ENCODE results near the gene RGN.
"Not testable (repeated sequence)": the region's sequence is repeated elsewhere in the genome, so short reads cannot be mapped to it uniquely, and the experiment has no call there.

Gene RGN

GRCh38 chrX:47116551-47117110, 38.4 kb downstream of the RGN start:
- DNase-seq (ENCODE audit: low read depth in 2 of 2) = not testable (repeated sequence)

GRCh38 chrX:47124466-47124865, 46.2 kb downstream of the RGN start:
- not testable (repeated sequence) for DNase-seq (ENCODE audit: low read depth in 2 of 2)

DNA sequence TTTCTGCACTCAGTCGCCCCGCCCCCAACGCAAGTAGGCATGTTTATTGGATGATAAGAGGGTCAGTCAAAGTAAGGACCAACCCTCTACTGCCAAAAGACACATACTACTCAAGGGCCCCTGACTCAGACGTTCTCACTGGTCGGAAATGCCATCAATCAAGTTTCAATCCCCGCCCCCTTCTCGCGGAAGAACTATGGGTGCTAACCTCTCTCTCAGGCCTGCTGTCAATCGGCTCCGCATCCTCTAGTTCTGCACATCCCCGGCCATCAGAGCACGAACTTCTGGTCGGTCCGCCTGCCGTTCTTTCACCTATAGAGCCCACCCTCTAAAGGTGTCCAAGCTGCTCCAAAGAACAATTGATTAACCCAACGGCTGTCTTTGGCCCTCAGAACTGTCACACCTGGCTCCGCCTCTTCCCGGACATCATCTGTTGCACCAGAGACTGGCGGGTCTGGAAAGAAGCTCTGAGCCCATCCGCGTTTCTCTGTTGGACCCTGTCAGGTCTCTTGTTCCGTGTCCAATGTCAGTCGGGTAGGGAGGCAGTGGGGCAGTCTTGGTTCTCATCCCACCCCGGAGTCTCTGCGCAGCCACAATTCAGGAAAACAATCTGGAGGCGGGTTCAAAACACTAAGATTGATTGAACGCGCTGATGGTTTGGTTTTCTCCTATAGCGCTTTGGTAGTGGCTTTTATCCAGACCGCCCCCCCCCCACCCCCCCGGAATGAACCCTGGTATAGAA, 51.1 kb downstream of the RGN start:
- peak; percentile 64 to 70 for DNase-seq (ENCODE audit: low read depth in 2 of 2)

DNA sequence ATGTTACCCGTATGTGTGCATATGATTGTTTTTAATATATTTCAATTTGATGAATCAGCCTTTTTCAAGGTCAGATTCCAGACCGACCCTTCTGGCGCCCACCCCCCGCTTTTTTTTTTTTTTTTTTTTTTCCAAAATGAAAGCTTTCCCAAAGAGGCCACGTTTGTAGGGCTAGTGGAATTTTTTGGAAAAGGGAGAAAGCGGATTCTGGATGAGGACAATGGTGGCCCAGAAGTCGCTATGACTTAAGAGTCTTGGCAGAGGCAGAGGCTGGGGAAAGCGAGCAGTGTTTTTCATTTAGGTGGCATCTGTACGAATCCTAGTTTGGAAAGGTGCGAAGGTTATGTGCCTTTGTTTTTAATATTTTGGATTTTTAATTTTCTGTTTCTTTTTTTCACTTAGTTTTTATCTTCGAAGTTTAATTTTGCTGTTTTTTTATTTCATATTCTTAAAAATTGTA, 51.7 kb downstream of the RGN start:
- no peak for DNase-seq (ENCODE audit: low read depth in 2 of 2)

- no peak for DNase-seq (ENCODE audit: low read depth in 2 of 2)
These were observed 55.2 kb downstream of the RGN start for GRCh38 chrX:47133493-47133892.

DNA sequence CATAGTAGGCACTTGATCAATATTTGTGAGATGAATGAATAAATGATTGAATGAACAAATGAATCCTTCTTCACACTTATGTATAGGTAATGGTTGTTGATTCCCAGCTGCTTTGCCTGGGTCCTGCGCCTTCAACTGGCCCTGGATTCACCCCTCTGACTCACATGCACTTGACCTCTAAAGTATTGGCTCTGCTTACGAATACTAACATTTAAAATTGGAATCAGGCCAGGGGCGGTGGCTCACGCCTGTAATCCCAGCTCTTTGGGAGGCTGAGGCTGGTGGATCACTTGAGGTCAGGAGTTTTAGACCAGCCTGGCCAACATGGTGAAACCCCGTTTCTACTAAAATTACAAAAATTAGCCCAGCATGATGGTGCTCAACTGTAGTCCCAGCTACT, 57.4 kb downstream of the RGN start:
- DNase-seq (ENCODE audit: low read depth in 2 of 2) = not testable (repeated sequence)

GRCh38 chrX:47138171-47138570, 59.9 kb downstream of the RGN start:
- DNase-seq (ENCODE audit: low read depth in 2 of 2) = no peak

All from stimulated activated CD4-positive, alpha-beta T cell treated with anti-CD3 and anti-CD28 coated beads, Interleukin-1b, Interleukin-23, amount 100 ng/mL, for 1 hour (primary cell).